Activated CD4-positive, alpha-beta T cell treated with anti-CD3 and anti-CD28 coated beads, Interleukin-2, amount 50 U/mL, for 24 hours (primary cell): ENCODE results near the gene TAPBPL.
A peak's percentile ranks its signal among the peaks of the same experiment; 100 is the strongest.
"Not testable (repeated sequence)": the region's sequence is repeated elsewhere in the genome, so short reads cannot be mapped to it uniquely, and the experiment has no call there.

ENCODE experiments used
- DNase-seq, 2 donors: peaks; one replicate each; pipeline ENCODE4 v3.0.0-alpha.2; 2020; ENCODE audit warnings: low read depth in 1 of 2, low spot score in 1 of 2

The TAPBPL gene

GRCh38 chr12:6489449-6489848 is 37.6 kb downstream of the TAPBPL start:
- no peak for DNase-seq

GRCh38 chr12:6490673-6491072 is 38.8 kb downstream of the TAPBPL start:
- not testable (repeated sequence) for DNase-seq

- peak; percentile 95 for DNase-seq
Observed at GRCh38 chr12:6492838-6493496, 41.1 kb downstream of the TAPBPL start, which contains the start of gene MRPL51. Gene MRPL51, minus strand, starts transcription at chr12:6493262. Its CDS starts 126 bp downstream, at chr12:6493136.

DNA sequence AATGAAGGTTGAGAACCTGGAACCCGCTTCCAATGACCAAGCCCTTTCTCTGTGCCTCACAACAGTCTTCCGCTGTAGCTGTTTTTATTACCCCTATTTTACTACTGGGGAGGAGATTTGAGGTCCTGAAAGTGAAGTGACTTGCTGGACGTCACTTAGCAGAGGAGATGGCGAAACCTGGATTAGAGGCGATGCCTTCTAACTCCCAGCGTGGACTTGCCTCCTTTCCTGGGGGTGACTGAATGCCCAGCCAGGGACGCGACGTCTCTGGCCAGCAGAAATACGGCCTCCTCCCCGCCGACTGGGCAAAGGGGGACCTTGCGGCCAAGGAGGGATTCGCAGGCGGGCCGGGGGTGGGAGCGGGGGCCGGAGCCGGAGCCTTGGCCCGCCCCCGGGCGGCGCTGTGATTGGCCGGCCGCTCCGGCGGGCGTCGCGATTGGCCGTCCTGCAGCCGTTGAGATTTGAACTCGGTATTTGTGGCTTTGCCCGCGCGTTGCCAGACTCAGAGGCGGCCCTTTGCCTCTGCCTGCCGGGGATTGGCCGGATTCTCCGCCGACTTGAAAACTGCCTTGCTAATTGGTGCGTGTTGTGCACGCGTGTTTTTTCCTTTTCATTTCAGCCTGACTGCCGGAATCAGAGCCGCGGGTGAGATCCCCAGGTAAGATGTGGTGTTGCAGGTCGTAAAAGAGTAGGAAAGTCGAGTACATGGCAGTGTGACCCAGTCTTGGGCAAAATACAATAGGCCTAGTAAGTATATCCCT is 41.8 kb downstream of the TAPBPL start, which contains the start of gene NCAPD2:
NCAPD2 (plus strand) TSS at position 606 of the 761 bp plus-strand sequence. CDS start 997 bp downstream, outside the sequence.
- DNase-seq, result peak; percentile 75 to 92

DNA sequence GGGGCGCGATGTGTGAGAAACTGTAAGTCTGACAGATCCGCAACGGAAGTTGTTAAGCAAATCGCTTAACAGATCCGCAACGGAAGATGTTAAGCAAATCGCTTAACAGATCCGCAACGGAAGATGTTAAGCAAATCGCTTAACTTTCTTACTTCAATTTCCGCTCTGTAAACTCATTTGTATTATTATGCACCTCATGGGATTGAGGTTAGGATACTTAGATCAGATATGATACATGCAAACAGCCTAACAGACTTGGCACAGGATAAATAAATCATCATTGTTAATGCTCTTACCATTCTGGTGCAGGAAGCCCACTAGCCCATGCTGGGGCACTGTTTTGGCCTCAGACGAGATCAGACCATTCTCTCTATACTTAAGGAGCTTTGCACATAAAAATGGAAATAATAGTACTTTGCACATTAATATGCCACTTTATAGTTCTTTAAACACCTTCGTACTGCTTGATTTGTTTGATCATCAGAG is 42.5 kb downstream of the TAPBPL start:
- DNase-seq, result no peak

DNA sequence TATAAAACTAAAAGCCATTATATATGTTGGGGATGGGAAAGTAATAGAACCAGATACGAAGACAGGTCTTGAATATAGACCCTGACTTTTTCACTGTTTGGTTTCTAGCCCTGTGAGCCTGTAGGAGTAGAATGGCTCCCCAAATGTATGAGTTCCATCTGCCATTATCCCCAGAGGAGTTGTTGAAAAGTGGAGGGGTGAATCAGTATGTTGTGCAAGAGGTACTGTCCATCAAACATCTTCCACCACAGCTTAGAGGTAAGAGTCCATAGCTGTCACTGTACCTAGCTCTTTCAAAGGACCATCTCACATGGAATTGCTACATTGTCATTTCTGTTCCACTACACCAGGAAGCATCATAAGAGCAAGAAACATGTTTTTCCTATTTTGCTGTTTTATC is 43.1 kb downstream of the TAPBPL start:
- no peak for DNase-seq

DNA sequence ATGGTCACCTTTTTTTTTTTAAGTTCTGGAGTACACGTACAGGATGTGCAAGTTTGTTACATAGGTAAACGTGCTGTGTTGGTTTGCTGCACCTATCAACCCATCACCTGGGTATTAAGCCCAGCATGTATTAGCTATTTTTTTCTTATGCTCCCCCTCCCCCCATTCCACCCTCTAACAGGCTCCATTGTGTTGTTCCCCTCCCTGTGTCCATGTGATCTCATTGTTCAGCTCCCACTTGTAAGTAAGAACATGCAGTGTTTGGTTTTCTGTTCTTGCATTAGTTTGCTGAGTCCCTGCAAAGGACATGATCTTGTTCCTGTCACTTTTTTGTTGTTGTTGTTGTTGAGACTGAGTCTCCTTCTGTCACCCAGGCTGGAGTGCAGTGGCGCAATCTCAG is 45.4 kb downstream of the TAPBPL start:
- DNase-seq, result not testable (repeated sequence)

- DNase-seq, result no peak
Observed at GRCh38 chr12:6500466-6500865, 48.6 kb downstream of the TAPBPL start.

- DNase-seq, result no peak
Observed at GRCh38 chr12:6507102-6507998, 55.5 kb downstream of the TAPBPL start.

DNA sequence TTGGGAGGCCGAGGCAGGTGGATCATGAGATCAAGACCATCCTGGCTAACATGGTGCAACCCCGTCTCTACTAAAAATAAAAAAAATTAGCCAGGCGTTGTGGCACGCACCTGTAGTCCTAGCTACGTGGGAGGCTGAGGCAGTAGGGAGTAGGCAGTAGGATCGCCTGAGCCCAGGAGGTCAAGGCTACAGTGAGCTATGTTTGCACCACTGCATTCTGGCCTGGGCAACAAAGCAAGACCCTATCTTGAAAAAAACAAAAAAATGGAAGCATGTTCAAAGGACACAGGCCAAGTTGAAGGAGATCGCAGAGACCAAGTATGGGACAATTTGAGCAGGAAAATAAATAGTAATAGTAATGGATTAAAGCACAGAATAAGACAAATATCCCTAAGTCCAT is 56.2 kb downstream of the TAPBPL start:
- no peak for DNase-seq
